A549 (cell line): Measurements from ENCODE around the gene ARAP2. TPM values are rescaled to one million over a fixed set of nuclear protein-coding genes. Genes with fewer than 3 reads are reported as not detected.

ENCODE experiments used
- ATAC-seq, 2 experiments: fragments of 200-7000 bp in 1 of 2; fragments of >200 bp in 1 of 2; cut with Nextera tagmentation in 1 of 2; cut with Tn5 transposase in 1 of 2; 3 replicates each; pipeline versions ENCODE4 v1.8.0 to v1.9.1; 2018 to 2020; ENCODE audit warnings: mild to moderate bottlenecking in 1 of 2, moderate library complexity in 1 of 2
- CTCF ChIA-PET: fragments of 300-600 bp; sonication (Branson Sonifier 250); formaldehyde crosslinking; extraction: SDS; loops from one replicate; lab custom pipeline; 2021; ENCODE audit warnings: antibody characterized with exemption, inconsistent platforms; lab: Yijun Ruan, JAX
- POLR2A ChIA-PET: fragments of 350-600 bp; formaldehyde crosslinking; extraction: SDS; loops from one replicate; lab custom pipeline; 2021; ENCODE audit warnings: antibody characterized with exemption, inconsistent platforms; lab: Yijun Ruan, JAX
- DNase-seq, 2 experiments: peaks; one replicate each; pipeline versions ENCODE4 v3.0.0 to v3.0.0-alpha.2; 2011 to 2016; ENCODE audit warnings: low read depth in 1 of 2, low spot score in 1 of 2
- FAIRE-seq: peaks from 2 replicates; lab custom pipeline; 2011; peaks lifted over from hg19 to GRCh38; lab: Jason Lieb, UNC
- H3K27ac ChIP-seq, 2 experiments: fragments of >200 bp; sonication (Bioruptor Twin); formaldehyde crosslinking; 3 replicates each; pipeline ENCODE4 v1.5.1; 2016 to 2017
- H3K4me1 ChIP-seq: fragments of >200 bp; sonication (Bioruptor Twin); formaldehyde crosslinking; 3 replicates; pipeline ENCODE4 v1.6.1; 2016
- H3K4me2 ChIP-seq: fragments of >200 bp; sonication (Bioruptor Twin); formaldehyde crosslinking; 3 replicates; pipeline ENCODE4 v1.6.1; 2016
- H3K4me3 ChIP-seq: fragments of >200 bp; sonication (Bioruptor Twin); formaldehyde crosslinking; 3 replicates; pipeline ENCODE4 v1.5.1; 2016
- H3K9me3 ChIP-seq: fragments of >200 bp; sonication (Bioruptor Twin); formaldehyde crosslinking; 3 replicates; pipeline ENCODE4 v1.6.1; 2016
- ATOH8 ChIP-seq: fragments of 250-450 bp; sonication (Bioruptor Pico); IDR thresholded peaks from 2 replicates; pipeline ENCODE4 v1.5.0; 2020; ENCODE audit warnings: low read depth, mild to moderate bottlenecking, moderate library complexity
- BCL3 ChIP-seq: fragments of >200 bp; sonication (Bioruptor Twin); formaldehyde crosslinking; IDR thresholded peaks from 3 replicates; pipeline ENCODE4 v1.6.1; 2016
- CHD4 ChIP-seq: fragments of 200-600 bp; sonication (generic); IDR thresholded peaks from 2 replicates; pipeline ENCODE4 v1.6.1; 2016; ENCODE audit warnings: antibody characterized with exemption, mild to moderate bottlenecking, borderline replicate concordance
- EHF ChIP-seq: fragments of 250-450 bp; sonication (Bioruptor Pico); IDR thresholded peaks from 2 replicates; pipeline ENCODE4 v1.5.0; 2020; ENCODE audit warnings: mild to moderate bottlenecking
- EHMT2 ChIP-seq: fragments of 200-600 bp; sonication (generic); IDR thresholded peaks from 2 replicates; pipeline ENCODE4 v1.6.1; 2016; ENCODE audit warnings: antibody characterized with exemption, low read depth, mild to moderate bottlenecking, moderate library complexity
- ESRRA ChIP-seq: fragments of 150-350 bp; IDR thresholded peaks from 2 replicates; pipeline ENCODE4 v1.6.1; 2014; ENCODE audit warnings: mild to moderate bottlenecking, low read length, borderline replicate concordance
- FOSL2 ChIP-seq, 2 experiments: fragments of 450-650 bp in 1 of 2; fragments of >200 bp in 1 of 2; sonication (Bioruptor Twin) in 1 of 2; formaldehyde crosslinking; IDR thresholded peaks; 2 replicates each; pipeline versions ENCODE4 v1.5.0 to v1.6.1; 2016 to 2020; ENCODE audit warnings: mild to moderate bottlenecking in 1 of 2, moderate library complexity in 1 of 2
- GATA3 ChIP-seq: IDR thresholded peaks from 2 replicates; pipeline ENCODE4 v1.6.1; 2012; ENCODE audit warnings: borderline replicate concordance
- HES2 ChIP-seq: fragments of >200 bp; sonication (Bioruptor Twin); formaldehyde crosslinking; IDR thresholded peaks from 2 replicates; pipeline ENCODE4 v1.6.1; 2016
- HMGXB4 ChIP-seq: fragments of 250-450 bp; sonication (Bioruptor Pico); IDR thresholded peaks from 2 replicates; pipeline ENCODE4 v1.5.0; 2021; ENCODE audit warnings: mild to moderate bottlenecking, moderate library complexity, borderline replicate concordance
- JUN ChIP-seq, 2 experiments: fragments of >200 bp; sonication (Bioruptor Twin); formaldehyde crosslinking; IDR thresholded peaks; 2 replicates in 1 of 2; 3 replicates in 1 of 2; pipeline ENCODE4 v1.6.1; 2016 to 2017
- JUNB ChIP-seq: fragments of >200 bp; sonication (Bioruptor Twin); formaldehyde crosslinking; IDR thresholded peaks from 2 replicates; pipeline ENCODE4 v1.6.1; 2016
- KDM1A ChIP-seq: fragments of 200-600 bp; sonication (generic); IDR thresholded peaks from 2 replicates; pipeline ENCODE4 v1.6.1; 2016; ENCODE audit warnings: low read depth, mild to moderate bottlenecking
- KDM5A ChIP-seq: fragments of 200-600 bp; sonication (generic); IDR thresholded peaks from 2 replicates; pipeline ENCODE4 v1.6.1; 2016; ENCODE audit warnings: antibody characterized with exemption, mild to moderate bottlenecking
- MAX ChIP-seq: IDR thresholded peaks from 2 replicates; pipeline ENCODE4 v1.6.1; 2012
- MAZ ChIP-seq: fragments of 150-350 bp; IDR thresholded peaks from 2 replicates; pipeline ENCODE4 v1.6.1; 2014; ENCODE audit warnings: antibody characterized with exemption, low read depth, low read length, borderline replicate concordance
- NPAS2 ChIP-seq: fragments of 250-450 bp; sonication (Bioruptor Pico); IDR thresholded peaks from 2 replicates; pipeline ENCODE4 v1.8.0; 2022; ENCODE audit warnings: mild to moderate bottlenecking, moderate library complexity, borderline replicate concordance
- NR3C1 ChIP-seq: fragments of >200 bp; sonication (Bioruptor Twin); formaldehyde crosslinking; IDR thresholded peaks from 3 replicates; pipeline ENCODE4 v1.6.1; 2017
- PBX3 ChIP-seq: IDR thresholded peaks from 2 replicates; pipeline ENCODE4 v1.6.1; 2012
- RAD21 ChIP-seq, 2 experiments: fragments of >200 bp in 1 of 2; sonication (Bioruptor Twin) in 1 of 2; formaldehyde crosslinking in 1 of 2; IDR thresholded peaks in 1 of 2; conservative IDR thresholded peaks in 1 of 2; 2 replicates in 1 of 2; 3 replicates in 1 of 2; pipeline ENCODE4 v1.6.1; 2012 to 2018; ENCODE audit warnings: inconsistent platforms in 1 of 2
- RARB ChIP-seq: fragments of 250-450 bp; sonication (Bioruptor Pico); IDR thresholded peaks from 2 replicates; pipeline ENCODE4 v1.8.0; 2021; ENCODE audit warnings: mild to moderate bottlenecking, moderate library complexity
- REST ChIP-seq: fragments of 200-600 bp; sonication (generic); IDR thresholded peaks from 2 replicates; pipeline ENCODE4 v1.6.1; 2016; ENCODE audit warnings: antibody characterized with exemption, mild to moderate bottlenecking, moderate library complexity
- RFX5 ChIP-seq: fragments of 450-650 bp; IDR thresholded peaks from 2 replicates; pipeline ENCODE4 v1.7.1; 2014; ENCODE audit warnings: antibody characterized with exemption, mild to moderate bottlenecking, moderate library complexity
- TP53 ChIP-seq: fragments of 250-450 bp; sonication (Bioruptor Pico); IDR thresholded peaks from 2 replicates; pipeline ENCODE4 v1.5.0; 2021; ENCODE audit warnings: mild to moderate bottlenecking, moderate library complexity
- USF2 ChIP-seq: fragments of 450-650 bp; IDR thresholded peaks from 2 replicates; pipeline ENCODE4 v1.6.1; 2014; ENCODE audit warnings: antibody characterized with exemption
- ZC3H11A ChIP-seq: fragments of 450-650 bp; IDR thresholded peaks from 2 replicates; pipeline ENCODE4 v1.6.1; 2014; ENCODE audit warnings: antibody characterized with exemption, mild to moderate bottlenecking
- ZFP36 ChIP-seq: fragments of 450-650 bp; IDR thresholded peaks from 2 replicates; pipeline ENCODE4 v1.6.1; 2014; ENCODE audit warnings: borderline replicate concordance; ENCODE audit not compliant: partially characterized antibody
- ZNF302 ChIP-seq: fragments of 250-450 bp; sonication (Bioruptor Pico); IDR thresholded peaks from 2 replicates; pipeline ENCODE4 v1.9.0; 2021; ENCODE audit warnings: inconsistent platforms, mild to moderate bottlenecking, moderate library complexity
- WGBS: methylation state at CpG from one replicate; pipeline ENCODE4 v1.1.6; 2017; ENCODE audit errors: missing lambda C conversion rate; 5-methylcytosine and 5-hydroxymethylcytosine counted together
- polyA plus RNA-seq, 4 experiments: library from polyadenylated mRNA; depleted of rRNA in 3 of 4; stranded (reverse); fragments of >200 nt; fragmentation: RNase III in 1 of 4; extraction: RNeasy Plus Mini Kit Qiagen cat#74134 plus additional on column Dnase treatment in 1 of 4; gene quantifications; 2 replicates in 3 of 4; 3 replicates in 1 of 4; pipeline ENCODE4 v1.2.3, GENCODE V29; 2011 to 2017

The ARAP2 gene
- polyA plus RNA-seq, 2 of the 4 experiments (the other 2 are of a cell fraction), result 0.34 to 0.75 TPM

- 10% methylated on average over 4 of the region's 4 CpGs for WGBS
- POLR2A ChIA-PET, result no interaction called here
- ATAC-seq, result no peak
- Histone ChIP-seq H3K4me1 (no peaks in the 10 kb centered on the region), H3K4me2 (no peak overlapping the region)
- TF ChIP-seq REST, result no peak
- TF ChIP-seq EHF (CRISPR knock-in tag), result no peak
- TF ChIP-seq ZC3H11A, result no peak
- no peak for TF ChIP-seq HES2
- TF ChIP-seq MAZ, result no peak
- TF ChIP-seq FOSL2 (IDR thresholded peaks at IDR 0.05), result no peak
- no peak for TF ChIP-seq FOSL2 (CRISPR knock-in tag; IDR thresholded peaks at IDR 0.05)
- TF ChIP-seq ZNF302, result no peak
- TF ChIP-seq ATOH8 (CRISPR knock-in tag), result no peak
- TF ChIP-seq EHMT2, result no peak
- no peak for TF ChIP-seq TP53 (CRISPR knock-in tag)
- TF ChIP-seq HMGXB4 (CRISPR knock-in tag), result no peak
- TF ChIP-seq KDM5A, result no peak
- TF ChIP-seq PBX3, result no peak
- TF ChIP-seq ZFP36, result no peak
- TF ChIP-seq RAD21 (conservative IDR thresholded peaks at IDR 0.05 in 1 of 2, IDR thresholded peaks at IDR 0.05 in 1 of 2), result no peak
- TF ChIP-seq RFX5, result no peak
- TF ChIP-seq JUNB, result no peak
- no peak for TF ChIP-seq RARB
- no peak for TF ChIP-seq ESRRA
- no peak for TF ChIP-seq GATA3
- TF ChIP-seq, all 56 proteins: peak for 0
- H3K4me3 ChIP-seq, result no peak overlapping the region
- H3K9me3 ChIP-seq, result no peaks in the 10 kb centered on the region
- CTCF ChIA-PET, result no interaction called here
- no peak for FAIRE-seq
- H3K27ac ChIP-seq, result no peak overlapping the region
- no peak for DNase-seq
These were observed 29.8 kb upstream of the ARAP2 start for GRCh38 chr4:36274158-36274557.

GRCh38 chr4:36273276-36273675, 29.0 kb upstream of the ARAP2 start:
- H3K4me3 ChIP-seq, result no peak overlapping the region
- ChIA-PET CTCF (no interaction called here), POLR2A (no interaction called here)
- no peak for ATAC-seq
- H3K9me3 ChIP-seq, result no peaks in the 10 kb centered on the region
- no peak for FAIRE-seq
- H3K27ac ChIP-seq, result no peak overlapping the region
- WGBS, result 22% methylated on average over 4 of the region's 4 CpGs
- TF ChIP-seq CHD4 (no peak), NR3C1 (no peak), KDM1A (no peak), USF2 (no peak), BCL3 (no peak), ESRRA (no peak), MAX (no peak), JUNB (no peak), NPAS2 (no peak), JUN (IDR thresholded peaks at IDR 0.05) (no peak)
- TF ChIP-seq, all 56 proteins: peak for 0
- no peak for DNase-seq
- Histone ChIP-seq H3K4me2 (no peak overlapping the region), H3K4me1 (no peaks in the 10 kb centered on the region)
